Measurements from ENCODE around the gene TMEM213.

TMEM213 gene

GRCh38 chr7:138866353-138866752, 68.6 kb downstream of the TMEM213 start:
- Histone ChIP-seq H4K20me1 (ENCODE audit: control insufficient read depth, insufficient read depth, low read depth, low read length) (no peaks in the 10 kb centered on the region), H3K79me2 (ENCODE audit: control insufficient read depth, low read length) (no peaks in the 10 kb centered on the region), H3K36me3 (ENCODE audit: control insufficient read depth, low read length) (no peaks in the 10 kb centered on the region), H3K9me2 (replicated peaks; ENCODE audit: control insufficient read depth, low read length) (no peaks in the 10 kb centered on the region), H3K27me3 (ENCODE audit: control insufficient read depth, low read length) (no peaks in the 10 kb centered on the region), H3K4me3 (ENCODE audit: low read length) (no peak overlapping the region), H3K27ac (ENCODE audit: low read depth, low read length) (no peak overlapping the region), H3K4me1 (ENCODE audit: control insufficient read depth, low read length) (0 out of 2 replicates have a peak, but pooled peaks cover 3% of the 10 kb centered on the region), H3K9me3 (ENCODE audit: control insufficient read depth, insufficient read depth, low read length) (no peaks in the 10 kb centered on the region), H3F3A (ENCODE audit: control insufficient read depth, insufficient read depth) (no peaks in the 10 kb centered on the region), H3K4me2 (ENCODE audit: low read length) (no peak overlapping the region)
- TF ChIP-seq EZH2phosphoT487 (IDR thresholded peaks at IDR 0.05; ENCODE audit: borderline replicate concordance, low read length), result no peak
- no peak for TF ChIP-seq CTCF (IDR thresholded peaks at IDR 0.05; ENCODE audit: low read depth, low read length, poor library complexity, severe bottlenecking)

- Histone ChIP-seq H3F3A (ENCODE audit: control insufficient read depth, insufficient read depth) (no peaks in the 10 kb centered on the region), H3K36me3 (ENCODE audit: control insufficient read depth, low read length) (no peaks in the 10 kb centered on the region), H3K9me3 (ENCODE audit: control insufficient read depth, insufficient read depth, low read length) (no peaks in the 10 kb centered on the region), H3K27ac (ENCODE audit: low read depth, low read length) (no peak overlapping the region), H4K20me1 (ENCODE audit: control insufficient read depth, insufficient read depth, low read depth, low read length) (no peaks in the 10 kb centered on the region), H3K9me2 (replicated peaks; ENCODE audit: control insufficient read depth, low read length) (no peaks in the 10 kb centered on the region), H3K4me3 (ENCODE audit: low read length) (no peak overlapping the region), H3K79me2 (ENCODE audit: control insufficient read depth, low read length) (no peaks in the 10 kb centered on the region), H3K27me3 (ENCODE audit: control insufficient read depth, low read length) (peaks cover 4% of the 10 kb centered on the region; the same call in 1 of the 2 replicates), H3K4me1 (ENCODE audit: control insufficient read depth, low read length) (0 out of 2 replicates have a peak, but pooled peaks cover 3% of the 10 kb centered on the region), H3K4me2 (ENCODE audit: low read length) (no peak overlapping the region)
- TF ChIP-seq EZH2phosphoT487 (IDR thresholded peaks at IDR 0.05; ENCODE audit: borderline replicate concordance, low read length) (no peak), CTCF (IDR thresholded peaks at IDR 0.05; ENCODE audit: low read depth, low read length, poor library complexity, severe bottlenecking) (no peak)
These were observed 70.0 kb downstream of the TMEM213 start for GRCh38 chr7:138867744-138868143.

- no peaks in the 10 kb centered on the region for H4K20me1 ChIP-seq (ENCODE audit: control insufficient read depth, insufficient read depth, low read depth, low read length)
- H3K27me3 ChIP-seq (ENCODE audit: control insufficient read depth, low read length), result peaks cover 9% of the 10 kb centered on the region; the same call in 1 of the 2 replicates
- no peak overlapping the region for H3K4me3 ChIP-seq (ENCODE audit: low read length)
- TF ChIP-seq EZH2phosphoT487 (IDR thresholded peaks at IDR 0.05; ENCODE audit: borderline replicate concordance, low read length), result no peak
- TF ChIP-seq CTCF (IDR thresholded peaks at IDR 0.05; ENCODE audit: low read depth, low read length, poor library complexity, severe bottlenecking), result no peak
- H3K9me2 ChIP-seq (replicated peaks; ENCODE audit: control insufficient read depth, low read length), result no peaks in the 10 kb centered on the region
- H3K27ac ChIP-seq (ENCODE audit: low read depth, low read length), result no peak overlapping the region
- no peaks in the 10 kb centered on the region for H3F3A ChIP-seq (ENCODE audit: control insufficient read depth, insufficient read depth)
- 0 out of 2 replicates have a peak, but pooled peaks cover 3% of the 10 kb centered on the region for H3K4me1 ChIP-seq (ENCODE audit: control insufficient read depth, low read length)
- H3K79me2 ChIP-seq (ENCODE audit: control insufficient read depth, low read length), result no peaks in the 10 kb centered on the region
- H3K4me2 ChIP-seq (ENCODE audit: low read length), result no peak overlapping the region
- no peaks in the 10 kb centered on the region for H3K36me3 ChIP-seq (ENCODE audit: control insufficient read depth, low read length)
- no peaks in the 10 kb centered on the region for H3K9me3 ChIP-seq (ENCODE audit: control insufficient read depth, insufficient read depth, low read length)
These were observed 70.9 kb downstream of the TMEM213 start for GRCh38 chr7:138868711-138869110.

Measured in DOHH2 (cell line).